HG03196 (cell line): ENCODE measurements around the gene GNMT.
"Not testable (repeated sequence)": the region's sequence is repeated elsewhere in the genome, so short reads cannot be mapped to it uniquely, and the experiment has no call there.

ENCODE experiments used
- ATAC-seq: cut with Tn5 transposase; IDR thresholded peaks from one replicate; pipeline ENCODE4 v1.9.1; 2021; ENCODE audit not compliant: unreplicated experiment

GNMT gene

DNA sequence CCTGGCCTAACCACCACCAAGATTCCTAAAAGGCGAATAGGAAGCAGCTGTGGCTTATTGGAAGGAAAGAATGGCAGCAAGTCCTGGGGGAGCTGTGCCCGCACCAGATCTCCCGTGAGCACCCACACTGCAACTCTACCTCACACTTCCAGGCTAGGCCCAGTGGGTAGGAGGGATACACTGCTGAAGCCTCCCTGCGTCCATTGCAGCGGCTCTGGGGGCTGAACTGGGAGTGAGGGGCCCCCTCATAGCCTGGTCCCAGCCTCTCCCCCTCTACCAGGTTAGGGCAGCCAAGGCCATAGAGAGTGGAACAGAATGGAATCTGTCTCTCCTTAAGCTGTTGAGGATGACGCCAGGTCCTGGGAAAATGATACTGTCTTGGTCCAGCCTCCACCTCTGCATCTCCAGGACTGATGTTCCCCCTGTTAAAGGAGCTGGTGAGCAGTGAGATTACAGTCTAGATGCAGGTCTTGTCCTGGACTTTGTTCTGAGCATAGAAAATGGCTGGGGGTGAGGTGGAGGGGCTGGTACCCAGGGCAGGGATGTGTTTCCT is 20.0 kb upstream of the GNMT start:
- no peak for ATAC-seq

GRCh38 chr6:42941356-42941755 is 19.2 kb upstream of the GNMT start:
- ATAC-seq: not testable (repeated sequence)

- ATAC-seq: no peak
These were observed 18.1 kb upstream of the GNMT start for GRCh38 chr6:42942444-42942843.

GRCh38 chr6:42947950-42948349 is 12.6 kb upstream of the GNMT start:
- no peak for ATAC-seq

DNA sequence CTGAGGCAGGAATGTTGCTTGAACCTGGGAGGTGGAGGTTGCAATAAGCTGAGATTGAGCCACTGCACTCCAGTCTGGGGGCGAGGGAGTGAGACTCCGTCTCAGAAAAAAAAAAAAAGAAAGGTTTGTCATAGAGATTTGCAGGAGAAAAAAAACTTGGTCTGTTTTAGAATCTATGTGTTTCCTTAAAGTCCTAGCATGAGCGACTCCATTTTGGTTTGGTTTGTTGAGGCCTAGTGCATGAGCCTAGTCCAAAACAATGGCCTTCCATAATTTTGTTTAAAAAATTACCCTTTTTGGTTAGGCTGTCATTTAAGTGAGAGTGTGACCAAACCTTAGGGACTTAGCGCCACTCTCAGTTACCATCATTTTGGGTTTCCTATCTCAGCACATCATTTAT is 8.2 kb upstream of the GNMT start:
- no peak for ATAC-seq

GRCh38 chr6:42954405-42954804 is 6.1 kb upstream of the GNMT start:
- ATAC-seq: not testable (repeated sequence)

GRCh38 chr6:42958125-42958524 is 2.4 kb upstream of the GNMT start:
- no peak for ATAC-seq

DNA sequence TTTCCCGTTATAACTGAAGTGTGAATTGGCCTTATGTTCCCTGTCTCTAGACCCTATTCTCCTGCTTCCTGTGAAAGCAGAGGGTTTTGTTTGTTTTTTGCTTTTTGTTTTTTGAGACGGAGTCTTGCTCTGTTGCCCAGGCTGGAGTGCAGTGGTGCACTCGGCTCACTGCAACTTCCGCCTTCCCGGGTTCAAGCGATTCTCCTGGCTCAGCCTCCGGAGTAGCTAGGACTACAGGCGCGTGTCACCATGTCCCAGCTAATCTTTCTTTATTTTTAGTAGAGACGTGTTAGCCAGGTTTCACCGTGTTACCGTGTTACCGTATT is 674 bp upstream of the GNMT start:
- ATAC-seq: no peak

GRCh38 chr6:42961020-42961470 is 491 bp downstream of the GNMT start:
- ATAC-seq: no peak

GRCh38 chr6:42962096-42962495 is 1.5 kb downstream of the GNMT start:
- ATAC-seq: no peak

DNA sequence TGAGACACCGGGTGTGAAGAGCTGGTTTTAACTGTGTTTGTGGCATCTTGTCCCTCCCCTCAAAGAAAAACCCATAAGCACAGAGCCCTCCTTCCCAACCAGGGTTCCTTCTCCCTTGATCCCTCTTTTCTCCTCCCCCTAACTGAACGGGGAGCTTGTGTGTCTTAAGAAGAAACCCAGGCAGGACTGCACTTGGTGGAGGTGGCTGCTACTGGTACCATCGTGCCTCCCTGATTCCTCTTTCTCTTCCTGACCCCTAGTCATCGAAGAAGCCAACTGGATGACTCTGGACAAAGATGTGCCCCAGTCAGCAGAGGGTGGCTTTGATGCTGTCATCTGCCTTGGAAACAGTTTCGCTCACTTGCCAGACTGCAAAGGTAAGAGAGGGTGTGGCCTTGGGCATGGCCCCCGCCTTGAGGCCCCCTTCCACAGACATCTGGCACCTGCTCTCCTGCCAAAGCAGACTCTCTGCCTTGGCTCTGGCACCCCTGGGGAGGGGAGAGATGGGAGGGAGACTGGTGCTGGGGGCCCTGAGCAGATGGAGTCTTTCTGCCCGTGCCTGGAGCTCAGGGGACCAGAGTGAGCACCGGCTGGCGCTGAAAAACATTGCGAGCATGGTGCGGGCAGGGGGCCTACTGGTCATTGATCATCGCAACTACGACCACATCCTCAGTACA is 2.1 kb downstream of the GNMT start:
- no peak for ATAC-seq

DNA sequence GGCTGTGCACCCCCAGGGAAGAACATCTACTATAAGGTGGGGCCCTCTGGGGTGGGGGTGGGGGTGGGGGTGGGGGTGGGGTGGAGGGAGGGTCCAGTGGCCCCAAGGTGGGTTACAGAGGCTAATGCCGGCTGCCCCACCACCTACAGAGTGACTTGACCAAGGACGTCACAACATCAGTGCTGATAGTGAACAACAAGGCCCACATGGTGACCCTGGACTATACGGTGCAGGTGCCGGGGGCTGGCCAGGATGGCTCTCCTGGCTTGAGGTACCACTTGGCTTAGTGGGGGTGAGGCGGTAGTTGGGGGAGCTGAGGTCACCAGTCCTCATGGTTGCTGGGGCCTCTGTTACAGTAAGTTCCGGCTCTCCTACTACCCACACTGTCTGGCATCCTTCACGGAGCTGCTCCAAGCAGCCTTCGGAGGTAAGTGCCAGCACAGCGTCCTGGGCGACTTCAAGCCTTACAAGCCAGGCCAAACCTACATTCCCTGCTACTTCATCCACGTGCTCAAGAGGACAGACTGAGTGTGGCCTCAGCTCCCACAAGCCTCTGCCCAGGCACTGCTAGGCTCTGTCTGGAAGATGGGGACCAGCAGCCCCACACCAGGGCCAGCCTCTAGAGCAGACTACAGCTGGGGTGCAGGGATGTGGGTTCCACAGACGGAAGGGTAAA is 2.8 kb downstream of the GNMT start:
- no peak for ATAC-seq

- ATAC-seq: no peak
These were observed 3.5 kb downstream of the GNMT start for GRCh38 chr6:42963855-42964605.

GRCh38 chr6:42966571-42966970 is 6.0 kb downstream of the GNMT start:
- ATAC-seq: no peak

DNA sequence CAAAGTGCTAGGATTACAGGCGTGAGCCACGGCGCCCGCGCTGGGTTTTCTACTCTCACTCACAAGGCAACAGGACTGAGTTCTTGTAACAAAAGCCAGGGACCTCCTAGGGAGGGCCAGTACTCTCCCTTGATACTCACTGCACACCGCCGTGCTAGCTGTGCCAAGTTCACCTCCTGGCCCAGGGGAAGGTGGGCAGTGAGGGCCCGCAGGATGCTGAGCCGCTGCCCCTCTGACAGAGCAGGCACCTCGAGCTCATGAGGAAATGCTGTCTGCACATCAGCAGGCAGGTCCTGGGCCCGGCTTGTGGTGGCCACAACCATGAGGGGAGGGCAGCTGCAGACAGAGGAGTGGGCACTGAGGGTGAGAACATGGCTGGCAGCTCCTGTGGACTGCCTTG is 6.7 kb downstream of the GNMT start:
- no peak for ATAC-seq

DNA sequence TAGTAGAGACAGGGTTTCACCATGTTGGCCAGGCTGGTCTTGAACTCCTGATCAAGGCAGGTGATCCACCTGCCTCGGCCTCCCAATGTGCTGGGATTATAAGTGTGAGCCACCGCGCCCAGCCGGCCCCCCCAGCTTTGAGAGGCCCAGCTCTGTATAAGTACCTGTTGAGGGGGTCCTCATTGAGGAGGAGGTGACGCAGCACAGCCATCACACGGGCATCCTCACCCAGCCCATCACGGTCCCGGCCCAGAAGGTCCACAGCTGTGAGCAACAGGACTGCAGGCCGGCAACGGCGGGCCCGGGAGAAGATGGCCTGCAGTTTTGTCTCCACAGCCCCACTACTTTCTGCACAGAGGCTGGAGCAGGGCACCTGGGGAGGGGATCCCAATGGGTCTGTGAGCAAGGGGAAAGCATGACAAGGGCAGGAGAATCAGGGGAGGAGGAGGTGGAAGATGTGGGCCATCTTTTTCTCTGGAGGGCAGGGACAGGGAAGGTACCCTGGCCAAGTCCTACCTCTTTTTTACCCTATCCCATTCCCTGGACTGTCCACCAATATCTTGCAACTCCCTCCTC is 7.7 kb downstream of the GNMT start:
- ATAC-seq: no peak

- ATAC-seq: no peak
These were observed 8.2 kb downstream of the GNMT start for GRCh38 chr6:42968783-42969182.

- ATAC-seq: no peak
These were observed 8.9 kb downstream of the GNMT start for GRCh38 chr6:42969431-42969830.

GRCh38 chr6:42969934-42970333 is 9.4 kb downstream of the GNMT start:
- ATAC-seq: no peak

DNA sequence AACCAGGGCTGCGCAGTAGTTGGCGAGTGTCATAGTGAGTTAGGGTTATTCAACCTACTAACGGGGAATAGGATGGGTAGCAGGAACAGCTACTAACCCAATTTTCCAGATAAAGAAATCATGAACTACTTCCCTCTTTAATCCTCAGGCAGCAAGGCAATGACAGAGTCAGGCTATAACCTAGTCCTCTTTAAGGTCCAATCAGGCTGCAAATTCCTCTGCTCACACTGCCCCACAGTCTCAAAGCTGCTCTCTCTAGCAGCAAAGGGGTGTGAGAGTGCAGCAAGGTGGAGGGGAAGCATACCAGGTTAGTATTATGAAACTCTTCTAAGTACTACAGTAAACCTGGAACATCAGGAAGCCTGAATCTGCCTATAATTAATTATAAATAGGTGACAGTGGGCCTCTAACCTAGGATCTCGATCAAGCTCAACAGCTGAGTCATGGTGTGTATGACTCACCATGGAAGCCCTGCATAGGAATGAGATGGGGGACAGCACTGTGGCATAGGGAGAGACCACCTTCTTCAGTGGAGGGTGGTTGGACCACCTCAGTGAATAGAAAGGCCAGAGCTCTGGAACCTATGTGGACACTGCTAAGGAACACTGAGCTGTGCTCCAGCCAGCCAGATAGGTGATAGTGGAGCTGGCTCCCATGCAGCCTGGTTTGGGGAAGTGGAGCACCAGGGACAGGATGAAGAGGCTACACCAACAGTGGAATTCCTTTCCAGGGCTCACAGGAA is 10.5 kb downstream of the GNMT start:
- ATAC-seq: no peak
